Left lobe of liver (tissue), 2 donors: ENCODE measurements around the gene NYNRIN. TPM values are rescaled to one million over a fixed set of nuclear protein-coding genes. Genes with fewer than 3 reads are reported as not detected.
"Not testable (repeated sequence)": the region's sequence is repeated elsewhere in the genome, so short reads cannot be mapped to it uniquely, and the experiment has no call there.

Source experiments
- ATAC-seq: fragments of 200-7000 bp; cut with Tn5 transposase; one replicate; pipeline ENCODE4 v1.9.1; 2020; ENCODE audit warnings: mild to moderate bottlenecking, moderate library complexity
- DNase-seq: peaks from one replicate; pipeline ENCODE4 v3.0.0-alpha.2; 2020; ENCODE audit warnings: low spot score
- total RNA-seq: library from RNA; stranded (reverse); gene quantifications from one replicate; pipeline ENCODE4 v1.2.1, GENCODE V29; 2021
- donor health status: DM: no; HTN: no; CAD: no; lungs with moderate emphysema.
- donor health status: DM: no; HTN: yes; CAD: no.

The NYNRIN gene
- total RNA-seq, 1 donor from 2014 or later, result 2.3 TPM

DNA sequence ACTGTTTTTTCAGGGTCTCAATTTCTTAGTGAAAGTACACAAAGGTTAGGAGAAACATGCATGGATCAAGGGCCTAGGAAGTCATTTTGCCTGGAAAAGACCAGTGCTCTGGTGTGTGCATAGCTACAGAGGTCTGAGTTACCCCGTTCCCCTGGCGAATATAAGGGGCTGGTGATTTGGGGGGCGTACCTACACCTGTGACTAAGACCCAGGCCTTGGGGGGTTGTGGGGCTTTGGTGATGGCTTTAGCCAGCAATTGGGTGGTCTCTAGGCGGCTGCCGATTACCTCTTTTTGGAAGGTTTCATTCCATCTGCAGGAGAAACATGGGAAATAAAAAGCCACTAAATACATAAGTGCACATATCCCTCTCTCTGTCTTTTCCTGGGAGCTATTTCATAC lies 42.7 kb downstream of the NYNRIN start:
- ATAC-seq, result no peak
- no peak for DNase-seq

DNA sequence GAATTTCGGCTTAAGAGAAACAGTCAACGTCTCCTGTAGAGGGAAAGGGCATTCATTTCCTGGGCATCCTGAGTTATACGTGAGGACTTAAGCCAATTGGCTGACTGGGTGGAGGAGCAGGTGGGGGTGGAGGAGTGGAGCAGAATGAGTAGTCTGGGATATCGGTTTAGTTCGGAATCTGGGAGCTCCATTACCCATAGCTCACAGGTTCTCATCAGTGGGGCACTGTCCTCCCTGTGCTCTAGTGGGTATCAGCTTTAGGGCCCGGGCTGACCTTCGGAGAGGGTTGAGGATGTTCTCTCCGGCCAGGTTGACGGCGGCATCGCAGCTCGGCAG lies 43.1 kb downstream of the NYNRIN start:
- ATAC-seq (no peak), DNase-seq (no peak)

DNA sequence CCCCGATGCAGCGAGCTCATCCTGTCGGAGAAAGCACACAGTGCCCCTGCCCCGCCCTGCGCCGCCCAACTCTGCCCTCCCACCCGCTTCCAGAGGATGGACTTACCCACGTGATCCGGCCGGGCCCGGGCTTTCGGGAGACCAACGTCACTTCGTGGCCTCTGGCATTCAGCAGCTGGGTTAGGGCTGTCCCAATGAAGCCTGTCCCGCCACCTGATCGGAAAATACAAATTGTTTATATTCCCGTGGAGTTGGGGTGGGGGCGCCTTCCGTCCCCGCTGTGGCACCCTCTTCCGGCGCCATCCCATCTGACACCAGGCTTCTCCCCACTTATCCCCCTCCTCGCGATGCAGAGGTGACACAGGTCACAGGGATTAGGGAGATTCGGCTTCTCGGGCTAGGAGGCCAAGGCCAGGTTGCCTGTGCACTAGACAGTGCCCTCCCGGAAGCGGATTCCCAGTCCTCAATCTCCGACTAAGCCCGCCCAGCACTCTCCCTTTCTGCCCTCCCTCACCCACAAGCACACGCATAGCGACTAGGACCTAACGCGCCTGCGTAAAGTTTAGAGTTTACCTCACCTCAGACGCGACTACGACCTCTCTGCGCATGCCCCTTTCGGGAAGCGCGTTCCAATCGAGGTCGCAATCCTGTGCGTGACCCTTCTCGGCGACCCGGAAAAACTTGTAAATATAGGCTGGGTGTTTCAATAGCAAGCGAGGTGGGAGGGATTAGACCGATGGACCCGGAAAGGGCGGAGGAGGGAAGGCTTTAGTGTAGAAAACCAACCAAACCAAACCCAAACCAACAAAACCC lies 43.6 kb downstream of the NYNRIN start, which contains the start of gene SDR39U1:
SDR39U1 (minus strand) TSS at position 537 of the 813 bp plus-strand sequence; CDS start at position 530, 7 bp downstream.
- DNase-seq, result peak; percentile 99
- peak; percentile 89 for ATAC-seq

DNA sequence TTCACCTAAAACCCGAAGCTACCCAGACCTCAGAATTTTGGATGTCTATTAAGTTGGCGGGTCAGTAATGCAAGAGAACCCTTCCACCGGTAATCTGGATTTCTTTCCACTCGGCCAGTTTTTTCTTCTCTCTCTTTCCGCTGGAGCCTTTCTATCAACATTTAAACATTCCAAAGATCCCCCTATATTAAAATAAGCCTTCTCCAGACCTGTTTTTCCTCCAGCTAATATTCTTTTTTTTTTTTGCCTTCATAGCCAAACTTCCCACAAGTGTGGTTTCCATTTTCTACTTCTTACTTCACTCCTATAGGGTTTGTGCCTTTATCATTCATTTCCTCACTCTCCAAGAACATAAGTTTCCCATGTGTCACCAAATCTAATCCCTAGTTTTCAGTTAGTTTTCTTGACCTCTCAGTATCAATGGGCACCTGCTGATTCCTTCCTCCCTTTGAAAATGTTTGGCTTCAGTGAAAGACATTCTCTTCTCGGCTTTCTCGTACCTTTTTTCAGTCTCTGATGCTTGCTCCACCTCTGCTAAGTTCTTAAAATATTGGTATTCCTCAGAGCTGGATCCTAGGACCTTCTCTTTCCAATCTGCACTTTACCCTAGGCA lies 44.4 kb downstream of the NYNRIN start:
- no peak for DNase-seq
- ATAC-seq, result no peak

DNA sequence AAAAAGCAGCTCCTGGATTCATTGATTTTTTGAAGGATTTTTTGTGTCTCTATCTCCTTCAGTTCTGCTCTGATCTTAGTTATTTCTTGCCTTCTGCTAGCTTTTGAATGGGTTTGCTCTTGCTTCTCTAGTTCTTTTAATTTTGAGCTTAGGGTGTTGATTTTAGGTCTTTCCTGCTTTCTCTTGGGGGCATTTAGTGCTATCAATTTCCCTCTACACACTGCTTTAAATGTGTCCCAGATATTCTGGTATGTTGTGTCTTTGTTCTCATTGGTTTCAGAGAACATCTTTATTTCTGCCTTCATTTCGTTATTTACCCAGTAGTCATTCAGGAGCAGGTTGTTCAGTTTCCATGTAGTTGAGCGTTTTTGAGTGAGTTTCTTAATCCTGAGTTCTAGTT lies 52.0 kb downstream of the NYNRIN start:
- not testable (repeated sequence) for DNase-seq, ATAC-seq

DNA sequence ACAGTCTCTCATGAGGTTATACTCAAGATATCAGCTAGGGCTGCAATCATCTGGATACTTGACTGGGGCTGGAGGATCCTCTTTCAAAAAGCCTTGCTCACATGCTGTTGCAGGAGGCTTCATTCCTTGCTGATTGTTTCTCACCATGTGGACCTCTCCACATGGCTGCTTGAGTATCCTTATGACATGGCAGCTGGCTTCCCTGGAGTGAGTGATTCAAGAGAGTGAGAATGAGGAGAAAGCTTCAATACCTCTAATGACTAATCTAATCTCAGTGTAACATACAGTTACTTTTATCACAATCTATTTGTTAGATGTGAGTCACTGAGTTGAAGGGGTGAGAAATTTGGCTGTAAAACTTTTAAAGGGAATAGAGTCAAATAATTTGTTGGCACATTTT lies 58.2 kb downstream of the NYNRIN start:
- no peak for ATAC-seq
- DNase-seq, result no peak

DNA sequence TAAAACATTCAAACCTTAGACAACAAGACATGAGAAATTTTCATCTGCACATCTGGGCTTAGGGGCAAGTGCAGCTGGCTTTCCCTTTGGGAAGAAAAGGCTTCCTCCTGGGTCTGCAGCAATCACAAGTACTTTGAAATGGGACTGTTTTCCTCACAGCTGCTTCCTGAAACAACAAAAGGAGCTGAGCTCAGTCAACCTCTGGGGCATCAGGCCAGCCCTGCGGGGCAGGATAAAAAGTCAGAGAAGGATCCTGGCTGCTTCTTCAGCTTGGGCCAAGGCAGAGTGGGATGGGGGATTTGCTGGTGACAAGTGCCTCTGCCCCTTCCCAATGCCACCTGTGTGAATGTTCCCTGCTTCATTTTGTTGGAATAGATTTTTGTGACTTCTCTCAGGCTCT lies 59.9 kb downstream of the NYNRIN start:
- ATAC-seq, result no peak

DNA sequence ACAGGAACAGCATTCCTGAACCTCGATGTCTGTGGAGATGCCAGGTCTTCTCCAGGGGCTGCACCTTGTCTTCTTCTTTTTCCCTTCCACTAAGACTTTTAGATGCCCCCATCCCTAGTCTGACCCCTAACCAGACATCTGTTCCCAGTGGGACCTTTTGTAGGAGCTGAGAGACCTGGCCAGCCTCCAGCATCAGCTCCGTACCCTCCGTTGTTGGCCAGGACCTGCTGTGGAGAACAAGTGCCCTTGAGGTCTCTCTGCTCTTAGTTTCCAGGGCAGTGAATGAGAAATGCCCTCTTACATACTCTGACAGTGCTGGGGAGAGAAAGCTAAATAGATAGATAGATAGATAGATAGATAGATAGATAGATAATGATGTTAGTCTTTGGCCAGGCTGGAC lies 60.5 kb downstream of the NYNRIN start:
- no peak for DNase-seq
- no peak for ATAC-seq

More for the DNA sequence above, 59.9 kb downstream of the NYNRIN start:
- DNase-seq, result no peak

DNA sequence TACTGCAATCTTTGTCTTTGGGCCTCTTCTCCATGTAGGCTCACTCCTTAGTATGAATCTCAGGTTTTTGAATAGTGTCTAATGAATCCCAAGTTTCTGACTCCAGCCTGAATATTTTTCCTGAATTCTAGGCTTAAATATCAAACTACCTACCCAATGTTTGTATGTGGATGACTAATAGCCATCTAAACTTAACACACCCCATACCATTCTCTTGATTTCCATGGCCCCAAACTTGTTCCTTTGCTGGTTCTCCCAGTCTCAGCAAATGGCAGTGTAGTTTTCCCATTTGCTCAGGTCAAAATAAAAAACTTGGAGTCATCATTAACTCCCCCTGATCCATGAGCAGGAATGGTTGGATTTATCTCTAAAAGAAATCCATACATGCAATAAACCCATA lies 62.5 kb downstream of the NYNRIN start:
- no peak for ATAC-seq
- no peak for DNase-seq

DNA sequence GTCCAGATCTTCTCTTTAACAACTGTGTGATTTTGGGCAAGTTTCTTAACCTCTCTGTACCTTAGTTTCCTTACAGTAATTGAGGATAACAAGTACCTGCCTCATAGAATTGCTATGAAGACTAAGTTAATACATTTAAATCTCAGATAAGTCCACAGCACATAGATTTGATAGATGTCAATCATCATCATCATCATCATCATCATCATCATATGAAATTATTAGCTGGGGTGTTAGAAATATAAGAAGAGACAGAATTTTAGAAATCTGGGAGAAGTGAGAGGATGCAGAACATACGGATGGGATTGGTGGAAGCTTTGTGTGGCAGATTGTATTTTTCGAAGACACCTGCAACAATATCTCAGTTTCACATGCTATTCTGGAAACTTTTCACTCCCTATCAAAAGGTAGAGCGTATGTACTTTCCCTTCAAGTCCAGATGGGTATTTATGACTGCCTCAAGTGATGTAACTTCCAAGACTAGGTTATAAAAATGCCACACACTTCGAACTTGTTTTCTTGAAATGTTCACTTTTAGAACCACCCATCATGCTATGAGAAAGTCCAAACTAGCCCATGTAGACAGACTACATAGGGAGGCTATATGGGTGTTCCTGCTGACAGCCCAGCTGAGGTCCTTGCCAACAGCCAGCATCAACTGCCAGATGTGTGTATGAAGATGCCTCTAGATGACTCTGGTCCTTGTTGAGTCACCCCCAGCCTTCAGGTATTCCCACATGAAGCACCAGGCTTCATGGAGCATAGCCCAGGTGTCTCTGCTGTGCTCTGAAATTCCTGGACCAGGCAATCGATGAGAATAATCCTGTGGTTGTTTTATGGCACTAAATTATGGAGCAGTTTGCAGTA lies 64.4 kb downstream of the NYNRIN start:
- no peak for DNase-seq
- ATAC-seq, result no peak

DNA sequence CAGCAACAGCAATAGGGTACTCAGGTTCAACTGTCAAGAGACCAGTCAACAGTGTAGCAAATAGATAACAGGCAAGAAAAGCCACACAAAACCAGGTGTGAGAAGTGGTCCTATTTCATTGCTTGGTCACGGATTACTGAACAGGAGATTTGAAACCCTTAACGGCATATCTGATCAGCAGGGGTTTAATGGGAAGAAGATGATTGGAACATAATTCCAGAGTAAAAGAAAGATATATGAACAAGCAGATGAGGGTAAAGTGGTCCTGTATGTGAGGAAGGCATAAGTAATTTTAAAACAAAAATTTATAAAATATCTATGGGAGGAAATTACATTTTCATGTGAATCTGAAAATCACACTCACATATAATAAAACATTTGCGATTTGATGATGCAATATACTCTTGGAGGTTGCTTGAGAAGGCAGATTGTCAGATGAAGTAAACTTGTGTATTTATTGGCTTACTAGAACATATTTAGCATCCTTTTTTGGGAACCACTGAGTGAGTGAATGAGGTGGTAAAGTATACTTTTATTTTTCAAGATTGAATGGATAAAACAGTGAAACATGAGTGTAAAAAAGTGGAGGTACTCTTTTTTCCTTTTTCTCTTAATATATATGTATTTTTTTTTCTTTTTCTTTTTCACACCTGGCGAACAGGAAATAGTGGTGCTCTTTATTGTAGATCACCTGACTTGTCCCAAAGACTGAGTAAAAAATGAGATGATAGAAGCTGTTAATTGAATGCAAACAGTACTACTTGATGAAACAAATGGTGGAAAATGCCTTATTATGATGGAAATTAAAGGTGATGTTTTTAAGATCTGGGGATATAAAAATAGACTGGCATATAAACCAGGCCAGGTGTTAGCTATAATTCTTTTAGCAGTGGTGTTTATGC lies 65.3 kb downstream of the NYNRIN start:
- ATAC-seq, result no peak
- DNase-seq, result no peak

DNA sequence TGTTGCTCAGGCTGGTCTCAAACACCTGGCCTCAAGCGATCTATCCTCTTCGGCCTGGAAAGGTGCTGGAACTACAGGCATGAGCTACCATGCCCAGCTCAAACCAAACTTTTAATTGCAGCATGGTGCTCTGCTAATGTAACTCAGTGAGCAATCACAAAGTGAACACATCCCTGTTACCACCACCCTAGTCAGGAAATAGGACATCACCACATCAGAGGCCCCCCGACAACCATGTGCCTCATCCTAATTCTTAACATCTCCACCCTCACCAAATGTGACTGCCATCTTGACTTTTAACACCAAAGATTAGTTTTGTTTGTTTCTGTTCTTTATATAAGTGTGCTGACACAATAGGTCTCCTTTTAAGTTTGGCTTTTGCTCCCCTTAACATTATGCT lies 66.6 kb downstream of the NYNRIN start:
- no peak for ATAC-seq

DNA sequence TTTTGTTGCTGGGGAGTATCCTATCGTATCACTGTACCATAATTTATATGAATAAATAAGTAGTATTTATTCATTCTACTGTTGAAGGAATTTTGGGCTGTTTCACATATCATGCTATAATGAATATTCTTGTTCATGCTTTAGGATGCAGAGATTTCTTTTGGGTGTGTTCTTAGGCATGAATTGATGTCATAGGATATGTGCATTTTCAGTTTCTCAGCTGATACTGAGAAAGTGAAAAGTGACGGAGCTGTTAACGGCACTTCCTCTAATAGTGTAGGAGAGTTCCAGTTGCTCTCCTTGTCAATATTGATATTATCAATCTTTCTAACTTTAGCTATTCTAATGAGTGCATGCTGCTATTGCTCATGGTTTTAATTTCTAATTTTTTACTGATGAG lies 67.0 kb downstream of the NYNRIN start:
- no peak for DNase-seq
- no peak for ATAC-seq

More for the DNA sequence above, 66.6 kb downstream of the NYNRIN start:
- no peak for DNase-seq

Other genes starting within 250 kb of the NYNRIN start
- 25.1 TPM for gene IRF9, start 237.7 kb upstream of the NYNRIN start, total RNA-seq
- 2.6 TPM for gene REC8, start 226.9 kb upstream of the NYNRIN start, total RNA-seq
- gene IPO4, start 210.2 kb upstream of the NYNRIN start, total RNA-seq, result 20.2 TPM
- gene TM9SF1, start 203.6 kb upstream of the NYNRIN start, total RNA-seq, result 47.1 TPM
- gene TSSK4, start 193.3 kb upstream of the NYNRIN start, total RNA-seq, result 0.35 TPM
- gene CHMP4A, start 185.5 kb upstream of the NYNRIN start, total RNA-seq, result 14.4 TPM
- gene MDP1, start 182.9 kb upstream of the NYNRIN start, total RNA-seq, result 5.0 TPM
- 66.7 TPM for gene NEDD8, start 166.6 kb upstream of the NYNRIN start, total RNA-seq
- 30.3 TPM for gene GMPR2, start 166.1 kb upstream of the NYNRIN start, total RNA-seq
- 24.2 TPM for gene TINF2, start 156.4 kb upstream of the NYNRIN start, total RNA-seq
- gene TGM1, start 135.8 kb upstream of the NYNRIN start, total RNA-seq, result 1.8 TPM
- 15.8 TPM for gene RABGGTA, start 127.4 kb upstream of the NYNRIN start, total RNA-seq
- gene DHRS1, start 99.2 kb upstream of the NYNRIN start, total RNA-seq, result 91.0 TPM
- 17.2 TPM for gene NOP9, start 99.2 kb upstream of the NYNRIN start, total RNA-seq
- 216 TPM for gene CIDEB, start 91.0 kb upstream of the NYNRIN start, total RNA-seq
- 6.9 TPM for gene LTB4R2, start 88.9 kb upstream of the NYNRIN start, total RNA-seq
- gene LTB4R, start 87.5 kb upstream of the NYNRIN start, total RNA-seq, result 7.2 TPM
- 5.5 TPM for gene ADCY4, start 63.9 kb upstream of the NYNRIN start, total RNA-seq
- 0.68 TPM for gene RIPK3, start 59.0 kb upstream of the NYNRIN start, total RNA-seq
- gene NFATC4, start 30.8 kb upstream of the NYNRIN start, total RNA-seq, result 1.4 TPM
- gene CBLN3, start 30.7 kb downstream of the NYNRIN start, total RNA-seq, result 1.4 TPM
- 29.3 TPM for gene KHNYN, start 31.0 kb downstream of the NYNRIN start, total RNA-seq
- 32.4 TPM for gene SDR39U1, start 43.8 kb downstream of the NYNRIN start, total RNA-seq
- gene CMA1, start 109.3 kb downstream of the NYNRIN start, total RNA-seq, result not detected
- gene CTSG, start 177.2 kb downstream of the NYNRIN start, total RNA-seq, result 0.55 TPM
- gene GZMH, start 210.7 kb downstream of the NYNRIN start, total RNA-seq, result 0.28 TPM
- 1.3 TPM for gene GZMB, start 235.2 kb downstream of the NYNRIN start, total RNA-seq